AG09309 (cell line): Measurements from ENCODE around the gene DLX4.

Experiments
- DNase-seq: peaks from one replicate; pipeline ENCODE4 v3.0.0-alpha.2; 2010; ENCODE audit warnings: low read depth
- H3K4me3 ChIP-seq: 2 replicates; pipeline ENCODE4 v1.5.1; 2011; ENCODE audit warnings: mild to moderate bottlenecking, low read depth, low read length, moderate library complexity; ENCODE audit not compliant: control insufficient read depth
- TF ChIP-seq, protein P1 (sequence below): IDR thresholded peaks from 2 replicates; pipeline ENCODE4 v1.5.1; 2011; ENCODE audit warnings: mild to moderate bottlenecking, low read depth, low read length, inconsistent platforms; ENCODE audit not compliant: insufficient read depth, control insufficient read depth; ENCODE audit errors: missing control alignments

The DLX4 gene

GRCh38 chr17:49994085-49995054, 25.4 kb downstream of the DLX4 start:
- no peak for DNase-seq
- peak overlapping the region; percentile 41 for H3K4me3 ChIP-seq
- TF ChIP-seq, protein P1, sequence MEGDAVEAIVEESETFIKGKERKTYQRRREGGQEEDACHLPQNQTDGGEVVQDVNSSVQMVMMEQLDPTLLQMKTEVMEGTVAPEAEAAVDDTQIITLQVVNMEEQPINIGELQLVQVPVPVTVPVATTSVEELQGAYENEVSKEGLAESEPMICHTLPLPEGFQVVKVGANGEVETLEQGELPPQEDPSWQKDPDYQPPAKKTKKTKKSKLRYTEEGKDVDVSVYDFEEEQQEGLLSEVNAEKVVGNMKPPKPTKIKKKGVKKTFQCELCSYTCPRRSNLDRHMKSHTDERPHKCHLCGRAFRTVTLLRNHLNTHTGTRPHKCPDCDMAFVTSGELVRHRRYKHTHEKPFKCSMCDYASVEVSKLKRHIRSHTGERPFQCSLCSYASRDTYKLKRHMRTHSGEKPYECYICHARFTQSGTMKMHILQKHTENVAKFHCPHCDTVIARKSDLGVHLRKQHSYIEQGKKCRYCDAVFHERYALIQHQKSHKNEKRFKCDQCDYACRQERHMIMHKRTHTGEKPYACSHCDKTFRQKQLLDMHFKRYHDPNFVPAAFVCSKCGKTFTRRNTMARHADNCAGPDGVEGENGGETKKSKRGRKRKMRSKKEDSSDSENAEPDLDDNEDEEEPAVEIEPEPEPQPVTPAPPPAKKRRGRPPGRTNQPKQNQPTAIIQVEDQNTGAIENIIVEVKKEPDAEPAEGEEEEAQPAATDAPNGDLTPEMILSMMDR = no peak

DNA sequence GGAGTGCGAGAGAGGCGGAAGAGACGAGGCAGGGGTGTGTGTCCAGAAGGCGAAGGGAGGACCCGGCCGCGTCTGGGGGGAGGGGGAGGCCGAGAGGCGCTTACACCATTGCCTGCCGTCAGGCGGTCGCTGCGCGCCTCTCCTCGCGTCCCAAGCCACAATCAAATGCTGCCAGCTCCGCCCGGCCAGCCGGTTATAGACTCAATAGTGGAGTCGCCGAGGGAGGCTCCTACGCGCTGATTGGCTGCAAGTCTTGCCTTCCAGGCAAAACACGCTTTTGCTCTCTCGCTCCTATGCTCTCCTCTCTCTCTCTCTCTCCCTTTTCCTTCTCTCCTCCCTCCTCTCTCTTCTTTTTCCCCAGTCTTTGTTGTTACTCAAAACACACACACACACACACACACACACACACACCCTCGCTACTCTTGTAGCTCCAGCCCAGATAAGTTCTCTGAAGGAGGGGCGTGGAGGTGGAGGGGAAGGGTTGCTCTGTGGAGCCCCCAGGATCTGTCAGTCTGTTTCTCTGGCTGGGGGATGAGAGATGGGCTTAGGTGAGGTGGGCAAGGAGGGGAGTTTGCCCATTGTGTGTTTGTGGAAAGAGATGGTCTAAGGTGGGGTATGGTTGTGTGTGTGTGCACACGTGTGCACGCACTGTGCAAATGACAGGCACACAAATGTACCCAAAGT, 26.2 kb downstream of the DLX4 start, which contains the start of gene DLX3:
DLX3 (minus strand) TSS at position 170 of the 684 bp plus-strand sequence. CDS start 226 bp downstream, outside the sequence.
- peak; percentile 27 for DNase-seq
- peak within 1 kb of the TSS; percentile 41 for H3K4me3 ChIP-seq
- TF ChIP-seq, protein P1 = no peak

GRCh38 chr17:49996121-49996494, 27.1 kb downstream of the DLX4 start:
- no peak for DNase-seq
- no peak overlapping the region for H3K4me3 ChIP-seq
- TF ChIP-seq, protein P1 = no peak

- TF ChIP-seq, protein P1 = peak; percentile 98
Measured at GRCh38 chr17:49996495-49997300, 27.7 kb downstream of the DLX4 start.

DNA sequence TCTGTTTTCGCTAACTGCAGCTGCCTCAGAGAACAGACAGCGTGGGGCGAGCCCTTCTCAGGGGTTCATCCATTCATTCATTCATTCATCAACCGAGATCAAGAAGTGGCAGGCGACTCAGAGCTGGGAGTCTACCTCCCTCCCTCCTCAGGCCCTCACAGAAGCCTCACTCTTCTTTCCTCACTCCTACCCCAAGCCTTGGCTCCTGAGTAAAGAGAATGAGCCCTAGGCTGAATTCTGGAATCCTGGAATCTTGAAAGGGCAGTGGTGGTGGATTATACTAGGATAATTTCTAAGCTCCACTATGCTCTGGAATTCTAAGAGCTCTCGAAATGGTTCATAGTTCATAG, 28.3 kb downstream of the DLX4 start:
- no peak overlapping the region for H3K4me3 ChIP-seq
- TF ChIP-seq, protein P1 = no peak
- DNase-seq = no peak

More at GRCh38 chr17:49996495-49997300, 27.7 kb downstream of the DLX4 start:
- H3K4me3 ChIP-seq = peak overlapping the region; percentile 42
- DNase-seq = no peak

DNA sequence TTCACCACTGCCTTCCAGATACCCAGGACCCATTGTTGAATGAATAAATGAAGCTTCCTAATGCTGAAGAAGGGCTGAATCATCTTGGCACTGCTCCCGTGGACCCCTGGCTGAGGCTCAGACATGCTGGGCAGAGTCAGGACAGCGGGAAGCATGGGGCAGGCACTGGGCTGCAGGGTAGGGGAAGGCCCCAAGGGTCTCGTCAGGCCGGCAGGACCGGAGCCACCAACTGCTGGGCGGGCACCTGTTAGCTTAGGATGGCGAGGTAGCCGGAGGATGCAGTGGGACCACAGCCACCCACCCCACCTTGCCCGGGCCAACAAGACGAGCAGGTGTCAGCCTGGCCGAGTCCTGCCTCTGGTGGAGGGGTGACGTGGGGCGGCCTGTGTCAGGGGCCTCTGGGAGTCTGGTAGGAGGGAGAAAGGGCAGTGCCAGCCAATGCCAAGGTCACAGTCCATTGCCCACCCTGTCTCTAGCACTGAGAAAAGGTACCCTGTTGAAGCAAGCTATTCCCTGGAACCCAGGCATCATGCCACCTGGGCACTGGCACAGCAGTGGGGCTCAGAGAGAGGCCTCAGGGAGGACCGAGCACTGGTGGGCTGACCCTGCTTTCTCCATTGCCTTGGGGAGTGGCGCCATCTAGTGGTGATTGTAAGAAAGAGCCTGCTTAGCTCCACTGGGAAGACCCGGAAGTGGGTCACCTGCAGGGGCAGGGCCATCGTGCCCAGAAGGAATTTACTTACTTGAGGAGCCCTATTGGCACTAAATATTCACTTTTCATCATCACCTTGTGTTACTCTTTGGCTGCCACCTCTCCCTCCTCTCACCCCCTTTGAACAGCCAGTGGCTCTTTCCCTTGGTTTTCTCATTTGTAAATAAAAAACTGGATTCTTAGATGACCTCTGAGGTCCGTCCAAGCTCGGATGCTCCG, 29.0 kb downstream of the DLX4 start:
- no peak overlapping the region for H3K4me3 ChIP-seq
- TF ChIP-seq, protein P1 = peak; percentile 90
- peak; percentile 32 for DNase-seq
